ENCODE data around the gene PBX1.

The PBX1 gene

GRCh38 chr1:164689672-164690511 is 130.9 kb downstream of the PBX1 start:
- no peak for TF ChIP-seq PAX5 (IDR thresholded peaks at IDR 0.05; ENCODE audit: insufficient read depth, low read length, severe bottlenecking)
- DNase-seq (ENCODE audit: insufficient read length, low spot score) (no peak), FAIRE-seq (no peak)

GRCh38 chr1:164692420-164692819 is 133.4 kb downstream of the PBX1 start:
- TF ChIP-seq TAF1 (IDR thresholded peaks at IDR 0.05; ENCODE audit: low read depth, low read length) (no peak), POLR2AphosphoS5 (IDR thresholded peaks at IDR 0.05; ENCODE audit: low read depth, low read length) (no peak), SPI1 (IDR thresholded peaks at IDR 0.05; ENCODE audit: low read depth, low read length) (no peak), POU2F2 (IDR thresholded peaks at IDR 0.05; ENCODE audit: low read depth, low read length) (no peak), POLR2A (IDR thresholded peaks at IDR 0.05; ENCODE audit: low read depth, low read length) (no peak), PAX5 (IDR thresholded peaks at IDR 0.05; ENCODE audit: insufficient read depth, low read length, severe bottlenecking) (no peak)
- no peak for FAIRE-seq
- no peak for DNase-seq (ENCODE audit: insufficient read length, low spot score)

GRCh38 chr1:164693564-164694359 is 134.8 kb downstream of the PBX1 start:
- no peak for TF ChIP-seq TAF1 (IDR thresholded peaks at IDR 0.05; ENCODE audit: low read depth, low read length)
- no peak for TF ChIP-seq POU2F2 (IDR thresholded peaks at IDR 0.05; ENCODE audit: low read depth, low read length)
- TF ChIP-seq SPI1 (IDR thresholded peaks at IDR 0.05; ENCODE audit: low read depth, low read length), result no peak
- TF ChIP-seq PAX5 (IDR thresholded peaks at IDR 0.05; ENCODE audit: insufficient read depth, low read length, severe bottlenecking), result no peak
- TF ChIP-seq POLR2A (IDR thresholded peaks at IDR 0.05; ENCODE audit: low read depth, low read length), result no peak
- no peak for TF ChIP-seq POLR2AphosphoS5 (IDR thresholded peaks at IDR 0.05; ENCODE audit: low read depth, low read length)
- DNase-seq (ENCODE audit: insufficient read length, low spot score), result no peak
- no peak for FAIRE-seq

DNA sequence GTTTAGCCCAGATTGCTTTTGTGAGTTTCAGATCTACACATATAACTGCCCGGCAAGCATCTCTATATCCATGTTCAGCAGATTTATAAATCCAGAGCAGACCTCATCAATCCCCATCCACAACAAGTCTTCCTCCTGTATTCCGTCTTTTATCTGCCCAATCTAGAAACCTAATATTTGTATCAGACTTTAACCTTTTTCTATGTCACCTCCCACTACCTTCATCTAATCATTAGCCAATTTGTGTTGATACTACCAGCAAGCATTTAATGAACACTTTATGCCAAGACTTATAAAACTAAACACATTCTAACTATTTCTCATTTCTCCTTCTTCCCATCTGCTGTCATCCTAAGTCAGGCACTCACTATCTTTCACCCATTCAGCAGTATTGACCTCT is 135.5 kb downstream of the PBX1 start:
- no peak for DNase-seq (ENCODE audit: insufficient read length, low spot score)
- FAIRE-seq, result no peak
- TF ChIP-seq TAF1 (IDR thresholded peaks at IDR 0.05; ENCODE audit: low read depth, low read length), result no peak
- TF ChIP-seq POLR2AphosphoS5 (IDR thresholded peaks at IDR 0.05; ENCODE audit: low read depth, low read length), result no peak
- no peak for TF ChIP-seq POU2F2 (IDR thresholded peaks at IDR 0.05; ENCODE audit: low read depth, low read length)
- no peak for TF ChIP-seq POLR2A (IDR thresholded peaks at IDR 0.05; ENCODE audit: low read depth, low read length)
- no peak for TF ChIP-seq PAX5 (IDR thresholded peaks at IDR 0.05; ENCODE audit: insufficient read depth, low read length, severe bottlenecking)
- TF ChIP-seq SPI1 (IDR thresholded peaks at IDR 0.05; ENCODE audit: low read depth, low read length), result no peak

GRCh38 chr1:164695956-164696665 is 137.1 kb downstream of the PBX1 start:
- DNase-seq (ENCODE audit: insufficient read length, low spot score) (no peak), FAIRE-seq (no peak)
- TF ChIP-seq SPI1 (IDR thresholded peaks at IDR 0.05; ENCODE audit: low read depth, low read length) (no peak), POU2F2 (IDR thresholded peaks at IDR 0.05; ENCODE audit: low read depth, low read length) (no peak), POLR2A (IDR thresholded peaks at IDR 0.05; ENCODE audit: low read depth, low read length) (no peak), PAX5 (IDR thresholded peaks at IDR 0.05; ENCODE audit: insufficient read depth, low read length, severe bottlenecking) (no peak), TAF1 (IDR thresholded peaks at IDR 0.05; ENCODE audit: low read depth, low read length) (no peak), POLR2AphosphoS5 (IDR thresholded peaks at IDR 0.05; ENCODE audit: low read depth, low read length) (no peak)

DNA sequence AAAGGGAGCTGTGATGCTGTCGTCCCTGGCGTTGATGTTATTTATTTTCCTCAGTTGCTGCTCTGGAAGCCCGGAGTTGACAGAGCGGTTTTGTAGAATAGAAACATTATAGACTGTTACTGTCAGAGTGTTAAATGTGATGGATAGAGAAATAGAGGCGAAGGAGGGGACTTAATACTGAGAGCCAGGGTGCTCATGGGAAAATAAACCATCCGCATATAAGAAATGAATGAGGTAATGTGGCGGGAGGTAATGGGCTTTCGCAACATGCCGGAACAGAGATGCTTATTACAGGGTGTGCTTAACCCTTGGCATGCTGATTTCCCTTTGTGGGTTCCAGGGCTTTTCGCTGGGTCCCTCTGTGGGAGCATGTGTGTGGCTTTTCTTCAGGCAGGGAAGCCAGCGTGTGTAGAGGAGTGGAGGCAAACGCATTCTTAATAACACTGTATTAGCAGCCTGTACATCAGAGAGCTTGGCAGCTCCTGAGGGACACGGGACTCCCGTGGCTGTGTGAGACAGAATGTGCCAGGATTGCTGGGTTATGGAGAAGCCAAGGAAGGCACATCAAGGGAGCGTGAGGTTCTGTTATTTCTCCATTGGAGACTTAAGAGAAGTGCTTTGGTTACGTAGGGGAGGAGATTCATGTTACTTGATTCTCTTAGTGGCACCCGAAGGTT is 141.0 kb downstream of the PBX1 start:
- FAIRE-seq (no peak), DNase-seq (ENCODE audit: insufficient read length, low spot score) (no peak)
- TF ChIP-seq POLR2AphosphoS5 (IDR thresholded peaks at IDR 0.05; ENCODE audit: low read depth, low read length) (no peak), POLR2A (IDR thresholded peaks at IDR 0.05; ENCODE audit: low read depth, low read length) (no peak)

- no peak for DNase-seq (ENCODE audit: insufficient read length, low spot score)
- TF ChIP-seq PAX5 (IDR thresholded peaks at IDR 0.05; ENCODE audit: insufficient read depth, low read length, severe bottlenecking) (no peak), POU2F2 (IDR thresholded peaks at IDR 0.05; ENCODE audit: low read depth, low read length) (no peak), SPI1 (IDR thresholded peaks at IDR 0.05; ENCODE audit: low read depth, low read length) (no peak), TAF1 (IDR thresholded peaks at IDR 0.05; ENCODE audit: low read depth, low read length) (no peak), POLR2AphosphoS5 (IDR thresholded peaks at IDR 0.05; ENCODE audit: low read depth, low read length) (no peak), POLR2A (IDR thresholded peaks at IDR 0.05; ENCODE audit: low read depth, low read length) (no peak)
- FAIRE-seq, result no peak
Observed at GRCh38 chr1:164700683-164701082, 141.7 kb downstream of the PBX1 start.

- DNase-seq (ENCODE audit: insufficient read length, low spot score) (no peak), FAIRE-seq (no peak)
- TF ChIP-seq POLR2AphosphoS5 (IDR thresholded peaks at IDR 0.05; ENCODE audit: low read depth, low read length) (no peak), TAF1 (IDR thresholded peaks at IDR 0.05; ENCODE audit: low read depth, low read length) (no peak), SPI1 (IDR thresholded peaks at IDR 0.05; ENCODE audit: low read depth, low read length) (no peak), POU2F2 (IDR thresholded peaks at IDR 0.05; ENCODE audit: low read depth, low read length) (no peak), PAX5 (IDR thresholded peaks at IDR 0.05; ENCODE audit: insufficient read depth, low read length, severe bottlenecking) (no peak), POLR2A (IDR thresholded peaks at IDR 0.05; ENCODE audit: low read depth, low read length) (no peak)
Observed at GRCh38 chr1:164701189-164701761, 142.3 kb downstream of the PBX1 start.

Data from GM12891 (cell line).